ENCODE results near the gene ENTPD2.
A peak's percentile ranks its signal among the peaks of the same experiment; 100 is the strongest.
"Not testable (repeated sequence)": the region's sequence is repeated elsewhere in the genome, so short reads cannot be mapped to it uniquely, and the experiment has no call there.

ENTPD2 gene

GRCh38 chr9:137014166-137014565, 39.7 kb downstream of the ENTPD2 start:
- DNase-seq, result no peak

- no peak for DNase-seq
These were observed 40.3 kb downstream of the ENTPD2 start for GRCh38 chr9:137013571-137013940.

- no peak for DNase-seq
These were observed 40.9 kb downstream of the ENTPD2 start for GRCh38 chr9:137012694-137013570.

GRCh38 chr9:137011907-137012675, 41.8 kb downstream of the ENTPD2 start:
- DNase-seq, result no peak

GRCh38 chr9:137011156-137011555, 42.7 kb downstream of the ENTPD2 start:
- no peak for DNase-seq

GRCh38 chr9:137009938-137010732, 43.7 kb downstream of the ENTPD2 start:
- no peak for DNase-seq

GRCh38 chr9:137009217-137009616, 44.6 kb downstream of the ENTPD2 start:
- no peak for DNase-seq

- DNase-seq, result no peak
These were observed 45.5 kb downstream of the ENTPD2 start for GRCh38 chr9:137008312-137008711.

- no peak for DNase-seq
These were observed 46.0 kb downstream of the ENTPD2 start for GRCh38 chr9:137007816-137008270.

GRCh38 chr9:137007108-137007815, 46.6 kb downstream of the ENTPD2 start:
- no peak for DNase-seq

GRCh38 chr9:137006116-137007003, 47.5 kb downstream of the ENTPD2 start:
- no peak for DNase-seq

- DNase-seq, result not testable (repeated sequence)
These were observed 49.6 kb downstream of the ENTPD2 start for GRCh38 chr9:137004285-137004684.

GRCh38 chr9:137002646-137003041, 51.2 kb downstream of the ENTPD2 start:
- DNase-seq, result no peak

GRCh38 chr9:137001857-137002645, 51.8 kb downstream of the ENTPD2 start:
- DNase-seq, result no peak

- peak; percentile 45 for DNase-seq
These were observed 53.5 kb downstream of the ENTPD2 start for GRCh38 chr9:137000177-137000930.

All from central memory CD4-positive, alpha-beta T cell (primary cell).